ENCODE results near the gene RAB4A.

The RAB4A gene

DNA sequence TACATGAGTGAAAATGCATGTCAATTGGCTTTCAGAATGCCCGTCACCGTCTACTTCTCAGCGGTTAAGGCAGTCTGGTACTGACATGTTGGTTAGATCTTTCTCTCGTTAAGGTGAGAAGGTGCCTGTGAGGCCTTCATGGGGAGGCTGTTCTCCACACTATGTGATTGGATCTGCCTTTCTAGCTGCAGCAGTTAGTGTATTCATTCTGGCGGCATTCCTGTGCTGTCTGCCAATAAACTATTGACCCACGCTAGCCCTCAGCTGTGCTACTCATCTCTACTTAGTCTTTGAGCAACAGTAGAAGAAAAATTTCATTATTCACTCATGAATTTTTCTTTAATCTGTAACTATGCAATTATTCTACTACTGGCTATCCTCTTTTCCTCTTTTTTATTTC, 39.9 kb downstream of the RAB4A start:
- Histone ChIP-seq H3K9me3 (ENCODE audit: control insufficient read depth, low read length) (no peaks in the 10 kb centered on the region), H3K27ac (no peak overlapping the region), H3K4me1 (no peaks in the 10 kb centered on the region), H3K9ac (no peak overlapping the region), H3K79me2 (no peaks in the 10 kb centered on the region), H3K27me3 (ENCODE audit: control insufficient read depth, insufficient read depth, low read length) (no peaks in the 10 kb centered on the region), H3K4me2 (ENCODE audit: low read length) (no peak overlapping the region), H2AFZ (no peak overlapping the region), H3K36me3 (ENCODE audit: control insufficient read depth, insufficient read depth, low read length) (no peaks in the 10 kb centered on the region), H3K4me3 (ENCODE audit: low read depth, low read length) (no peak overlapping the region)
- TF ChIP-seq, protein P1, sequence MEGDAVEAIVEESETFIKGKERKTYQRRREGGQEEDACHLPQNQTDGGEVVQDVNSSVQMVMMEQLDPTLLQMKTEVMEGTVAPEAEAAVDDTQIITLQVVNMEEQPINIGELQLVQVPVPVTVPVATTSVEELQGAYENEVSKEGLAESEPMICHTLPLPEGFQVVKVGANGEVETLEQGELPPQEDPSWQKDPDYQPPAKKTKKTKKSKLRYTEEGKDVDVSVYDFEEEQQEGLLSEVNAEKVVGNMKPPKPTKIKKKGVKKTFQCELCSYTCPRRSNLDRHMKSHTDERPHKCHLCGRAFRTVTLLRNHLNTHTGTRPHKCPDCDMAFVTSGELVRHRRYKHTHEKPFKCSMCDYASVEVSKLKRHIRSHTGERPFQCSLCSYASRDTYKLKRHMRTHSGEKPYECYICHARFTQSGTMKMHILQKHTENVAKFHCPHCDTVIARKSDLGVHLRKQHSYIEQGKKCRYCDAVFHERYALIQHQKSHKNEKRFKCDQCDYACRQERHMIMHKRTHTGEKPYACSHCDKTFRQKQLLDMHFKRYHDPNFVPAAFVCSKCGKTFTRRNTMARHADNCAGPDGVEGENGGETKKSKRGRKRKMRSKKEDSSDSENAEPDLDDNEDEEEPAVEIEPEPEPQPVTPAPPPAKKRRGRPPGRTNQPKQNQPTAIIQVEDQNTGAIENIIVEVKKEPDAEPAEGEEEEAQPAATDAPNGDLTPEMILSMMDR (IDR thresholded peaks at IDR 0.05): no peak

DNA sequence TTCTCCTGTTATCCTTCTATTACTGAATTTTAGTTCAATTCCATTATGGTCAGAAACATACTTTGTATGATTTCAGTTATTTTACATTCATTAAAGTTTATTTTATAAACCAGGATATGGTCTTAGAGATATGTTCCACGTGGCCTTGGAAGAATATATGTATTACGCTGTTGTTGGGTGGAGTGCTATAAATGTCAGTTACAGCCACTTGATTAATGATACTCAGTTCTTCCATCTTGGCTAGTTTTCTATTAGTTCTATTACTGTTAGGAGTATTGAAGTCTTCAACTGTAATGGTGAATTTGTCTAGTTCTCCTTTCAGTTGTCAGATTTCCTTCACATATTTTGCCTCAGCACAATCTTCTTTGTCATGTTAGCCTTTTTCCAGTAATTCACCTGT, 45.3 kb downstream of the RAB4A start:
- Histone ChIP-seq H3K9me3 (ENCODE audit: control insufficient read depth, low read length) (no peaks in the 10 kb centered on the region), H3K4me2 (ENCODE audit: low read length) (no peak overlapping the region), H3K4me1 (no peaks in the 10 kb centered on the region), H3K9ac (no peak overlapping the region), H3K4me3 (ENCODE audit: low read depth, low read length) (no peak overlapping the region), H3K36me3 (ENCODE audit: control insufficient read depth, insufficient read depth, low read length) (no peaks in the 10 kb centered on the region), H3K27ac (no peak overlapping the region), H3K79me2 (no peaks in the 10 kb centered on the region), H3K27me3 (ENCODE audit: control insufficient read depth, insufficient read depth, low read length) (no peaks in the 10 kb centered on the region), H2AFZ (no peak overlapping the region)
- TF ChIP-seq, protein P1 (IDR thresholded peaks at IDR 0.05): no peak

DNA sequence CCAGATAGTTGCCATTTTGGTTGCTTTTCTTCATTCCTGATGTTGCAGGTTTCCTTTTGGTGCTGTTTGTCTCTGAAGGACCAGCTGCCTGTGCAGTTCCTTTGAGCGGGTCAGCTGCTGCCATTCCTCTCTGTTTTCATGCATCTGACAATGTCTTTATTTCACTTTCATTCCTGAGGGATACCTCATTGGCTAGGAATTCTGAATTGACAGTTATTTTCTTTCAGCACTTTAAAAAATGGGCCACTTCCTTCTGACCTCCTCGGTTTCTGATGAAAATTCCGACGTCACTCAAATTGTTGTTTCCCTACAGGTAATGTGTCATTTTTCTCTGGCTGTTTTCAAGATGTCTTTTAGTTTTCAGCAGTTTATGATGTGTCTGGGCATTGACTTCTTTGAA, 47.1 kb downstream of the RAB4A start:
- H3K79me2 ChIP-seq: no peaks in the 10 kb centered on the region
- no peaks in the 10 kb centered on the region for H3K9me3 ChIP-seq (ENCODE audit: control insufficient read depth, low read length)
- no peaks in the 10 kb centered on the region for H3K4me1 ChIP-seq
- no peak overlapping the region for H2AFZ ChIP-seq
- TF ChIP-seq, protein P1 (IDR thresholded peaks at IDR 0.05): no peak
- H3K9ac ChIP-seq: no peak overlapping the region
- H3K27ac ChIP-seq: no peak overlapping the region
- H3K36me3 ChIP-seq (ENCODE audit: control insufficient read depth, insufficient read depth, low read length): no peaks in the 10 kb centered on the region
- no peak overlapping the region for H3K4me2 ChIP-seq (ENCODE audit: low read length)
- H3K27me3 ChIP-seq (ENCODE audit: control insufficient read depth, insufficient read depth, low read length): no peaks in the 10 kb centered on the region
- H3K4me3 ChIP-seq (ENCODE audit: low read depth, low read length): no peak overlapping the region

DNA sequence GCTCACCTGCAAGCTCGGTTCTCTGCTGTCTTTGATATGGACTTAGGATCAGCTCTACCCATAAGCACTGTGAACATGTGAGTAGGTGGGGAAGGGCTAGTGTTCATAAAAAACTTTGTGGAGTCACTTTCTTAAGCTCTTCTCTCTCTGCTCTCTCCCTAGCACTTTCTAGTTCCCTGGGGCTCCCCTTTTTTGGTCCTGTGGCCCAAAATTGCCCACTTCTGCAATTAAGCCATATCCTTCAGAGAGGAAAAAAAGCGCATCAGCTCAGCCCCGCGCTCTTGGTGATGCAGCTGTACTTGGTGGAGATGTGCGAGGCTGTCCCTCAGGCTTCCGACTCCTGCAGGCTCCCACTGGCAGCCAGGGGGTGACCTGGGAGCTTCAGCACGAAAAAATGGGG, 48.6 kb downstream of the RAB4A start:
- Histone ChIP-seq H3K27ac (no peak overlapping the region), H3K4me1 (no peaks in the 10 kb centered on the region), H3K27me3 (ENCODE audit: control insufficient read depth, insufficient read depth, low read length) (no peaks in the 10 kb centered on the region), H3K4me2 (ENCODE audit: low read length) (no peak overlapping the region), H2AFZ (no peak overlapping the region), H3K9me3 (ENCODE audit: control insufficient read depth, low read length) (no peaks in the 10 kb centered on the region), H3K79me2 (no peaks in the 10 kb centered on the region), H3K9ac (no peak overlapping the region), H3K36me3 (ENCODE audit: control insufficient read depth, insufficient read depth, low read length) (no peaks in the 10 kb centered on the region), H3K4me3 (ENCODE audit: low read depth, low read length) (no peak overlapping the region)
- TF ChIP-seq, protein P1 (IDR thresholded peaks at IDR 0.05): no peak

DNA sequence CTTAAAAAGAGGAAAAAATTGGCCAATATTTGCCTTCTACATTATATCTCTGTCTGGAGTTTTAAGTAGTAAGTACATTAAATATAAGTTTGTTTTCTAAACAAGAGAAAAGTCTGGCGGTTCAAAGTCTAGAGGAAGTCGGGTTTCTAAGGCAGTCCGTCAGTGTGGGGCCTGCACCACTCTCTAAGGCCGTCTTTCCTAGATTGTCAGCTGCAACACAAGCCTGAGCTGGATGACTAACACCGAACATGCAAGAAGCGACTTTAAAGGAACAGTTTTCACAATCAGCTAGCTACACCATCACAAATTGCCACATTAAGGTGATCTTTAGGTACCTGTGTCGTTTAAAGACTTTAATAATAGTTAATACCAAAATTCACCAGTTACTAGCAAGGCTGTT, 52.3 kb downstream of the RAB4A start:
- Histone ChIP-seq H2AFZ (no peak overlapping the region), H3K36me3 (ENCODE audit: control insufficient read depth, insufficient read depth, low read length) (no peaks in the 10 kb centered on the region), H3K27me3 (ENCODE audit: control insufficient read depth, insufficient read depth, low read length) (no peaks in the 10 kb centered on the region), H3K79me2 (no peaks in the 10 kb centered on the region), H3K4me2 (ENCODE audit: low read length) (no peak overlapping the region), H3K4me3 (ENCODE audit: low read depth, low read length) (no peak overlapping the region), H3K9ac (no peak overlapping the region), H3K4me1 (no peaks in the 10 kb centered on the region), H3K27ac (no peak overlapping the region), H3K9me3 (ENCODE audit: control insufficient read depth, low read length) (no peaks in the 10 kb centered on the region)
- TF ChIP-seq, protein P1 (IDR thresholded peaks at IDR 0.05): no peak
